NCI-H748 treated with DMSO at 0.1 percent for 48 hours (cell line): Measurements from ENCODE around the gene GNRH2.
"Not testable (repeated sequence)": the region's sequence is repeated elsewhere in the genome, so short reads cannot be mapped to it uniquely, and the experiment has no call there.

Experiments
- DNase-seq: peaks from one replicate; lab custom pipeline; 2025; lab: John Stamatoyannopoulos, UW

Gene GNRH2, protein sequence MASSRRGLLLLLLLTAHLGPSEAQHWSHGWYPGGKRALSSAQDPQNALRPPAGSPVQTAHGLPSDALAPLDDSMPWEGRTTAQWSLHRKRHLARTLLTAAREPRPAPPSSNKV

DNA sequence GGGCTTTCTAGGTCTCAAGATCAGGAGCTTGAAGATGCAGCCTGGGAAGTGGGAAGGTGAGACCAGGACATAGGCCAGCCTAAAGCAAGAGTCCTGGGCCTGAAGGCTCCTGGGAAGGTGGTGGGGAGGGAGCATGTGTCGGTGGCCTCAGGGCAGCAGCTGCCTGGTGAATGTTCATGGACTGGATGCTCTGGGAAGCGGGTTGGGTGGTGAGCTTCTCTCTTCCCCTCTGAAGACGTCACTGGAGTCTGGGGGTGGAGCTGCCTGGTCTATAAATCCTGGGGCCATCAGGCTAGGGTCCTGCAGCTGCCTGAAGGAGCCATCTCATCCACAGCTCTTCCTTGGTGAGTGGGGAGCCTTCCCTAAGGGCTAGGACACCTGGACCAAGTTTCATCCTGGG, at the start of gene GNRH2:
TSS of gene GNRH2 (plus strand) at position 301 of the 400 bp plus-strand sequence. CDS start 793 bp downstream, outside the sequence.
- no peak for DNase-seq

DNA sequence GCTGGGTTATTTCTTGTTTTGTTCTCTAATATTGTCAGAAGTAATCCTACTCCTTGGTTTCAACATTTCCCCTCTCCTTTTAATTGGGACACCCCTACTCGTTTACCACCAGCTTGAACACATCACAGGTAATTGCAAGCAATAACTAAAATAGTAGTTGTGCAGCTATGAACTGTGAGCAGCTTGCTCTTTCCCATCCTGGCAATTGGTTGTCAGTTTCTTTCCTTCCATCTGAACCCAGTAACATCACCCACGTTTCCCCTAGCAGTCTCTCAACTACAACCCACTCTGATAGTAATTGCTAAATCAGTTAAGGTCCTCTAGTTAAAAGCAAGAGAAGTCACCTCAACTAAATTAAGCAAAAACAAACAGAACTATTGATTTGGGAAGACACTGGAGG, 47.6 kb upstream of the GNRH2 start:
- DNase-seq: no peak

DNA sequence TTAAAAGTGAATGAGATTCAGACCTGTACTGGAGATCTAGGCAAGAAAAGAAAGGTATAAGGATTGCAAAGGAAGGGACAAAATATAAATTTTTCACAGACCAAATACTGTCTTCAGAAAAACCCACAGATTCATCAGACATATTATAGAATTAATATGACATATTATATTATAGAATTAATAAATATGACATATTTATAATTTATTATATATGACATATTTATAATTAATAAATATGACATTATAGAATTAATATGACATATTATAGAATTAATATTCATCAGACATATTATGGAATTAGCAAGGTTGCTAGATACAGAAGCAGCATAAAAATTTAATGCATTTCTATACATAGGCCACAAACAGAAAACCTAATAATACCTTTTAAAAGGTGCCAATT, 44.7 kb upstream of the GNRH2 start:
- no peak for DNase-seq

DNA sequence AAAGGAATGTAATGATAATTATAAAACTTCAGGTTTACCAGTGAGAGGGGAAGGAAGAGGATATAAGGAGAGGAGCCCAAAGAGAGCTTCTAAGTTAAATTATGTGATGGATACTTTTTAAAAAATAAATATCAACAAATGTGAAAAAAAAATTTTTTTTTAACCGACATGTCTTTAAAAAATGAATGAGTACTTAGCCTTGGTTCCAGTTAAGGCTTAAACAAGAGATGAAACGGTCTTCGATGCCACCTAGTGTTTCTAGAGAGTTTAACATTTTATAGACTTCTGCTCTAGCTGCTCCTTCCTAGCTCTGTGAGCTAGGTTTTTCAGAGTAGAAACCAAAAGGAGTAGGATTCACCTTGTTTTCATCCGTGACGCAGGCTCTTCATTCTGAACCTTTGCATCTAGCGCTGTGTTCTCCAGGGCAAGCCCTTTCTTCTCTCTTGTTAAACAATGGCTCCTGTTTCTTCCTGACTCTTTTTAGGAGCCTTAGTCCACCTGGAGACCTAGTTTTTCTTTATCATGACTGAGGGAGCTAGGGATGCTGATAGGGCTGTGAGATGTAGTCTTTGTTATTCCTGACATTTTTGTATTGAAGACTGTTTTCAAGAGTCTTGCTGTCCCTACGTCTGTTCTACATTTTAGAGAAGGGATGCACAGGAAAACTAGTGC, 42.4 kb upstream of the GNRH2 start:
- DNase-seq: peak; percentile 58

DNA sequence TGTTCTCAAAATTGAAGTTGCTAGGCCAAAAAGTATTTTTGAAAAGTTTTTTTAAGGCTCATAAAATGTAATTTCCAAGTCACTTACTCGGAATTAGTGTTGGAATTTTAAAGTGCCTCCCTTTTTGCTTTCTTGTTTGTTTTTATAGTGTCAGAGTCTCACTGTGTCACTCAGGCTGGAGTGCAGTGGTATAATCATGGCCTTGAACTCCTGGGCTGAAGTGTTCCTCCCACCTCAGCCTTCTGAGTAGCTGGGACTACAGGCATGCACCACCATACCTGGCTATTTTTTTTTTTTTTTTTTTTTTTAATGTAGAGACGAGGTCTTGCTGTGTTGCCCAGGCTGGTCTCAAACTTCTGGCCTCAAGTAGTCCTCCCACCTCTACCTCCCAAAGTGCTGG, 40.0 kb upstream of the GNRH2 start:
- no peak for DNase-seq

DNA sequence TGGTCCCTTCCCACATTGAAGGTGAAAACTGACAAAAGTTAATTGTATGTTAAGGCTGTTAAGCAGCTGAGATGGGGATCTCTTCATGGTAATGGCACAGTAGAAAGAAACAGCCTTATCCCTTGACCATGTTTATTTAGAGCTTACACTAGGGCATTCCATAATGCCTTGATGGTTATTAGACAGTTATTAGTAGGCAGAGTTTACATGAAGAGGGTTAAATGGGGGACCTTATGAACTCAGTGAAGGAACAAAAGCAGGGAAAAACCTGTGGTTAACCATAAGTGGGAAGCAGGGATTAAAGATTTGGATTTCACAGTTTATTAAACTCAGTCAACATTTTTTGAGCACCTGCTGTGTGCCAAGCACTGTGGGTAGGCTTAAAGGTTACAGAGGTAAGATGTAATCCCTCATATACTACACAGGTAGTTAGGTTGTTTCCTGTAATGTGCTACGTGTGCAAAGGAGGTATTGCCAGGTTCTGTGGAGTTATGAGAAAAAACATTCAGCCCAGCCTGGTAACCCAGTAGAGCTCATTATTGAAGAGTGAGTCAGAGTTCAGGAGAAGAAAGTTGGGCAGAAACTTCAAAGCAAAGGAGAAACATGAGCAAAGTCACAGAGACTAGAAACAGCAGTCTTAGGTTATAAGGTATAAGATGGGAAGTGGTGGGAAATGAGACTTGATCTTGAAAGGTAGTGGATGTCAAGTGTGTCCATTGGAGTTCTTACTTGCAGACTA, 32.3 kb upstream of the GNRH2 start:
- DNase-seq: no peak

DNA sequence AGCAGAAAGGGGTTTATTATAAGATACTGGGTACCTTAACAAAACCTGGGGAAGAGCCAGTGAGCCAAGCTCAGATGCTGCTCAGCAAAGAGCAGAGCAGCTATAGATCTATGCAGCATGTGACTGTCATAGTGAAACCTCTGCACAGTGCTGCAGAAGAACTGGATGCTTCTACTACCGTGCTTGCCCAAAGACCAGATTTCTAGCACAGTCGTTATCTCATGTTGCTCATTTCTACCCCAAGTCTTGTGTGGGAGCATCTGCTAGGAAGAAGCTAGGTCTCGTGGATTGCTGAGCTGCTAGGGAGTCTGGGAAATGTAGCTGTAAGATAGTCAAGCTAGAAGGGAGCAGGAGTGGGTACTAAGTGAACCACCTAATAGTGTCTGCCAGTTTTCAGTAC, 31.7 kb upstream of the GNRH2 start:
- DNase-seq: no peak

DNA sequence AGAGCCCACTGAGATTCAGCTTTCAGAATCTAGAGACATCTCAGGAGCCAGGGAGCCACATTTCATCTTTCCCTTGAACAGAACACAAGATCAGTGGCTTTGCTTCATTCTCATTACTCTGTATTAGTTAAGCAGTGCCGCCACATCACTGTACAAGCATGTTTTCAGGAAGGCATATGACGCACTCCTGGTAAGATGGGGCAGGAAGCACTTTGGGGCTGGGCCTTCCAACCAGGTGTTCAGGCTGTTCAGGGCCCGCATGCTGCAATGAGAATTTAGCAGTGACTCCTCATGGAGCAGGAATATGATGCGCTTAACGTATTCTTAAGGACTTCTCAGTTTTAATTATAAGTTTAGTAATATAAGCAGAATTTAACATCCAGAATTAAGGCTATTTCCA, 29.7 kb upstream of the GNRH2 start:
- DNase-seq: no peak

DNA sequence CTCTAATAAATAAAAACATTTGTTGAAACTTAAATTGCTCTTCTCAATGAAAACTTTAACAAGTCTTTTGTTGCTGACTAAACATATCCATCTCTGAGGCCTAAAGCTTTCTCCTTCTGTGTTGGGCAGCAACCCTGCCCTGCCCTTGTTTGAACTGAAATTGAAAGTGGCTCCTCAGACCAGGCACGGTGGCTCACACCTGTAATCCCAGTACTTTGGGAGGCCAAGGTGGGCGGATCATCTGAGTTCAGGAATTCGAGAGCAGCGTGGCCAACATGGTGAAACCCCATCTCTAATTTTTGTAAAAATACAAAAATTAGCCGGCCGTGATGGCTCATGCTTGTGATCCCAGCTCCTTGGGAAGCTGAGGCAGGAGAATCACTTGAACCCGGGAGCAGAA, 29.2 kb upstream of the GNRH2 start:
- DNase-seq: no peak

DNA sequence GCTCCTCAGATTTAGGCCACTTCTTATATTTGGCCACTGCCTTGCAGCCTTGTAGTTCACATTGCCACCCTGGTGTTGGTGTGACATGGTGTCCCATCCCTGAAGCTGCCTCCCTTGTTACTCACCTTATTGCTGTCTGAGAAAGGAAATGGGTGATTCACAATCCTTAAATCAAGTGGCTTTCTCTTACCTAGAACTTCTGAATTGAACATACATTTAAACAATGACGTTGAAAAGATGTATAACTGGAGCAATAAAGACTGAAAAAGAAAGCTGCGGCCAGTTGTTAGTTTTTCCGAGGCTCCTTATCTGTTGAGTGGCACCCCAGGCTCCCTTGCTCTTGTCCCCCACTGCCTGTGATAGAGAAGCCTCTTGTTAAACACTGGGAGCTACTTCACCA, 28.8 kb upstream of the GNRH2 start:
- DNase-seq: no peak

DNA sequence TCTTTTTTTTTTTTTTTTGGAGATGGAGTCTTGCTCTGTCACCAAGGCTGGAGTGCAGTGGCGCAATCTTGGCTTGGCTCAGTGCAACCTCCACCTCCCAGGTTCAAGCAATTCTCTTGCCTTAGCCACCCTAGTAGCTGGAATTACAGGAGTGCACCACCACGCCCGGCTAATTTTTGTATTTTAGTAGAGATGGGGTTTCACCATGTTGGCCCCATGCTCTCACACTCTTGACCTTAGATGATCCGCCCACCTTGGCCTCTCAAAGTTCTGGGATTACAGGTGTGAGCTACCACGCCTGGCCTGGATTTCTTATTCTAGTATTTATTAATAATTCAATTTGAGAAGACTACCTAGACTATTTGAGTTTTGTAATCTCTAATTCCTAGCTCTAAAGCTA, 28.1 kb upstream of the GNRH2 start:
- DNase-seq: not testable (repeated sequence)

DNA sequence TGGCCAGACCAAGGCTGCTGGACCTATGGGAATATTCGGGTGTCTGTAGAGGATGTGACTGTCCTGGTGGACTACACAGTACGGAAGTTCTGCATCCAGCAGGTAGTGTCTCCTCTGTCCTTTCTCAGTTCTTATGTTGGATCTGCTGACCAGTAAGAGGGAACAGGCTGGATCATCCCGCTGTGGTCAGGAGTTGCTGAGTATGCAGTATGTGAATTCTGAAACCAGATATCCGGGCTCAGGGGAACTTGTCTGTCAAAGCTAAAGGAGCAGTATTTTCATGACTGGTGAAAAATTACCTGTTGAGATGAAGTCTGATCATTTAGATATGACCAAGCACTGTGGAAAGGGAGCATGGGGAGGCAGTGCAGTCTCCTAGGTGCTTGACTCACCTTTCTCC, 22.1 kb upstream of the GNRH2 start:
- DNase-seq: no peak

DNA sequence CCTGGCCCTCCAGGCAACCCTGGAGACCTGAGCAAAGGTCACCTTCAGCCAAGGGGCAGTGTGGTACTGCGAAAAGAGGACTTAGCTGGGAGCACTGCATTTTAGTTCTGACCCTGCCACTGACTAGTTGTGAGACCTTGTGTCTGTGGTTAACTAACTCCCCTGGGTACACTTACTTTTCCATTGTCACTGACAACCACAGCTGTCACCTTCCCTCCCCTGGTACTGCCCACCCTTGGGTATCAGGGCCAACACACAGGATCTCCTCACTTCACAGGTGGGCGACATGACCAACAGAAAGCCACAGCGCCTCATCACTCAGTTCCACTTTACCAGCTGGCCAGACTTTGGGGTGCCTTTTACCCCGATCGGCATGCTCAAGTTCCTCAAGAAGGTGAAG, 21.6 kb upstream of the GNRH2 start:
- DNase-seq: no peak

DNA sequence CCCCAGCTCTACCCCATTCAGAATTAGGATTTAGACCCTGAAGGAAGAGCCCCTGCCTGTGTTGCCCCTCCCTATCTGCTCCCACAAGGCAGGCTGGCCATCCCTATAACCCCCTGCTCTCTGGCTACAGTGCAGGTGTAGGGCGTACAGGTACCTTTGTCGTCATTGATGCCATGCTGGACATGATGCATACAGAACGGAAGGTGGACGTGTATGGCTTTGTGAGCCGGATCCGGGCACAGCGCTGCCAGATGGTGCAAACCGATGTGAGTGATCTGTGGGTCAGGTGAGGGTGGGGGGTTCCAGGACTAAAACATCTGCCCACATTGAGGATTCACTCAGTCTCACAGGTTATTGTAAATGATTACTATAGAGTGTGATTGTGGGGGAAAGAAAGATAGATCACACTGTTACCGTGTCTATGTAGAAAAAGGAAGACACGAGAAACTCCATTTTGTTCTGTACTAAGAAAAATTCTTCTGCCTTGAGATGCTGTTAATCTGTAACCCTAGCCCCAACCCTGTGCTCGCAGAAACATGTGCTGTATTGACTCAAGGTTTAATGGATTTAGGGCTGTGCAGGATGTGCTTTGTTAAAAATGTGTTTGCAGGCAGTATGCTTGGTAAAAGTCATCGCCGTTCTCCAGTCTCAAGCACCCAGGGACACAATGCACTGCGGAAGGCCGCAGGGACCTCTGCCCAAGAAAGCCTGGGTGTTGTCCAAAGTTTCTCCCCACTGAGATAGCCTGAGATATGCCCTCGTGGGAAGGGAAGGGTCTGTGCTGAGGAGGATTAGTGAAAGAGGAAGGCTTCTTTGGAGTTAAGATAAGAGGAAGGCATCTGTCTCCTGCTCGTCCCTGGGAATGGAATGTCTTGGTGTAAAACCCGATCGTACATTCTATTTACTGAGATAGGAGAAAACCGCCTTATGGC, 20.6 kb upstream of the GNRH2 start:
- DNase-seq: not testable (repeated sequence)

DNA sequence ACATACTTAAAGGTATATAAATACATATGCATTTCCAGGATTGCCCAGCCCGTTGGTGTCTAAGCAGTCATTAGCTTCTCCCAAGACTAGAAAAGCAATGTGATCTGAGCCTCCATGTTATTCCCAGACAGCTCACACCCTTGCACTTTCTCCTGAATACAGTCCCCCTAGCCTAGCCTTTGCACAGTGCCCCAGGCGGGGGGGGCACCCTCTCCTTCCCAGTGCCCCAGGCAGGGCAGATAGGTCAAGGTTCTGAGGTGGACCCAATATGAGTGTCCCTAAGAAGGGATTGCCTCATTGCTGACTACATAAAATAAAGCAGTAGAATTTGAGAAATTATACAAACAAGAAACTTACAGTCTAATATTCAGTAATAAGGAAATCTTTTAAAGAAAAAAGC, 15.4 kb upstream of the GNRH2 start:
- no peak for DNase-seq

DNA sequence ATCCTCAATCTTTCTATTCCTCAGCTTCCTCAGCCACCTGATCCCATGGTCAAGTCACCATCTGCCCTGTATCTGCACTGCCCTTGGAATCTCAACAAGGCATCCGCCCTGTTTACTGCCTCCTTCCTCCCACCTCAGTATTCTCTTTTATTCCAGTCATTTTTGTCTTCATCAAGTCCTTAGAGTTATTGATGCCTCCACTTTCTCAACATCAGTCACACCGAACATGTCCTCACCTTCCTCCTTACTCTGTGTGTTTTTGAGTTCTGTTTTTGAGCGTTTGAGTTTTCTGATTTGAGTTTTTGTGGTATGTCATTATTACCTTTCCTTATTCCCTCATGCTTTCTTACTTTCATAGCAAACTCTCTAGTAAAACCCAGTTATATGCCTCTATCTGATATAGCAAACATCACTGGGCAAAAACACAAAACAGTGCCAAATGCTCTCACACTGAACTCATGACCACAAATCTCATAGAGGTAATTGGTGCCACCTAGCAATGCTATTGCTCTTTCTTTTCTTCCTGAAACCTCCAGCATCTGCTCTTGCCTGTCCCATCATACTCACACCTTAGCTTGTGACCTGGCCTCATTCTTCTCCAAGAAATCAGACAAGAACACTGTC, 11.8 kb upstream of the GNRH2 start:
- no peak for DNase-seq

DNA sequence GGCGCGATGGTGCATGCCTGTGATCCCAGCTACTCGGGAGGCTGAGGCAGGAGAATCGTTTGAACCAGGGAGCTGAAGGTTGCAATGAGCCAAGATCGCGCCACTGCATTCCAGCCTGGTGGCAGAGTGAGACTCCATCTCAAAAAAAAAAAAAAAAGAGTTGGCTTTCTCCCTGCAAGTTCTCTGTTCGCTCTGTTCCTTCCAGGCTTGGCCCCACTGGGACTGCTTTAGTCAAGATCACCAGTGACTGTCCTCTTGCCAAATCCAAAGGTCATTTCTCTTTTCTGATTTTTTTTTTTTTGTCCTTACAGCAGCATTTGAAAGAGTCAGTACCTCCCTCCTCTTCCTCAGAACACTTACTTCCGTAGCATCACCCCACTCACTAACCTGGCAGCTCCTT, 10.8 kb upstream of the GNRH2 start:
- DNase-seq: no peak

DNA sequence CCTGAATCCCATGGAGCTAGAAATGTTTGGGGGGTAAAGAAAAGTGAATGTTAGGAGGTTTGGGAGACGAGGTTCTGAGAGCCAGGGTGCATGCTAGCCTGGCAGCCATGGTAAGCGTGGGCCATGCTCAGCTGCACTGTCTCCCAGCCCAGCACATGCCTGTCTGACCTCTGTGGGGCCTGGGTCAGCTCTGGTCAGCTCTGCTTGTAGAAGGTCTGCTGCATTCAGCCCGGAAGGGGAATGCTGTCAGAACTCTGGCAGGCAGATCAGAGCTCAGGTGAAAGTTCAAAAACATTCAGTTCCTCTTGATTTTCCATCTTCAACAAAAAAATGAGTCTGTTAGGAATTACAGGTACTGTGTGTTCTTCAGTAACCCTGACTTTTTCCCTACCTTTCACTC, 5.8 kb upstream of the GNRH2 start:
- no peak for DNase-seq

DNA sequence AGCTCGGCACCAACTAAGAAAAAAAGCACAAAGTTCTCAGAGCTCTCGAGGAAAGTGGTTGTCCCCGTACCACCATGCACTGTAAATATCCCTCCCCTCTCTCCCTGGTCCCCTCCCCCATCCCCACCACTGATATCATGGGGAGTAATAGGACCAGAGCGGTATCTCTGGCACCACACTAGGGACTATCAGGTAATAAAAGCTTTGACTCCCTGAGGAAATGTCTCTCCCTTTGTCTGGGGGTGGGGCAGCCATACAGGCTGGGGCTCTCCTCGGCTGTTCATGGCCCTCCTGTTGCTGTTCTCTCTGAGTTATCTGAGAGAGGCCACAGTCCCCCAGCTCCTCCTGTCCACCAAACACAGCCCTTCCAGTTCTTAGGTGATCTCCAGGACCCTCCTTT, 5.0 kb upstream of the GNRH2 start:
- no peak for DNase-seq

DNA sequence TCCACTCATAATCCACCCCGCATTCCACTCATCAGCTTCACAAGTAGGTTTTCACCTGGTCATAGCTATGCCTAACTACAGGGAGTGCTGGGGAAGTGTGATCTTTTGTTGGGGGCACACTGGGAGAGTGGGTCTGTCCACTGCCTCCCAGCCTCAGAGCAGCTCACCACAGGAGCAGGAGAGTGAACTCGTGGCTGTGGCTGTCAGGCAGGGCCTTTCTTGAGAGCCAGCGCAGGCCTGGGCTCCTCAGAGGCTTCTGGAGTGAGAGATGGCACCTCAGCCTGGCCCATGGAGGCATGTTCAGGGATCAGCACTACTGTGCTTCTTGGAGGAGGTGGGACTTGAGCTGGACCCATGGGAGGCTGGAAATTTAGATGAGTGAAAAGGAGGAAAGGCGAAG, 4.0 kb upstream of the GNRH2 start:
- DNase-seq: no peak

DNA sequence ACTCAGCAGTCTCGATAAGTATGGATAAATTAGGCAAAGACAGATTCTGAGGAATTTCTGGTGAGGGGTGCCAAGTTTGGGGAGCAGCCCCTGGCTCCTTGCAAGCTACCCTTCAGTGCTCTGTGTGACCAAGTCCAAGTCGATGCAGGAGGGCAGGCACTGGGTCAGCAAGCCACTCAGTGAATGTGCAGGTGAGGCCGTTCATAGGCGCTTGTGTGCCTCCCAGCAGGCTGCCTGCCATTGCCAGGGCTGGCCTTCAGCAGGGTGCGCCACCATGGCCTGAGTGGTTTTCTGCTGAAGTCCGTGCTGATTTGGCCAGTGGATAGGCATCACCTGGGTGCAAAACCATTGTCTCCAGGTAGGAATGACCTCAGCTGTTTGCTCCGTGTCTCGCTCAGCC, 3.3 kb upstream of the GNRH2 start:
- no peak for DNase-seq

DNA sequence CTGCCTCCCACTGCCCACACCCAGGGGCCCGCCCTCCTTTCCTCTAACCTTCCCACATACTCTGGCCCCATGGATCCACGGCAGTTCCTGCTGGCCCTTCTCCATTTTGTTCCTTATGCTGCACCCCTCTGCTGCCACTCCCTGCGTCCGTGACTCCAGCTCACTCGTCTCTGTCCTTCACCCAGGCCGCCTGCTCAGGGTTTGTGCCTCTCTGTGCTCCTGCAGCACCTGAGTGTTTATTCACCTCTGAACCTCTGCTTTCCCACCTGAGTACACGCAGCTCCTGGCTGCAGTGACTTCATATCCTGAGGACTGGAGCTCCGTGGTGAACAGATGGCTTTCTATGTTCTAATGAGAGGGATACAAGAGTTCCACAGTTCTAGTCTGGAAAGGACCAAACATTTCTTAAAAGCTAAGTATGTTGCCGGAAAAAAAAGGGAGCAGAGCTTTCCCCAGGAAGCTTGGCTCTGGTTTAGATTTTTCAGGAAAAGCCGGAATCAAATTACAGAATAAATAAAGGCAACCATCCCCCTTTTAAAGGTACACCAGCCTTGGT, 1.5 kb upstream of the GNRH2 start:
- DNase-seq: peak; percentile 36
